Activated naive CD4-positive, alpha-beta T cell treated with anti-CD3 and anti-CD28 coated beads for 36 hours (primary cell): ENCODE data around the gene PRAMEF33. TPM values are rescaled to one million over a fixed set of nuclear protein-coding genes. Genes with fewer than 3 reads are reported as not detected.
"Not testable (repeated sequence)": the region's sequence is repeated elsewhere in the genome, so short reads cannot be mapped to it uniquely, and the experiment has no call there.

Experiments
- CTCF ChIA-PET: fragments of 350-600 bp; sonication (Branson Sonifier 250); formaldehyde crosslinking; loops from one replicate; lab custom pipeline; 2021; ENCODE audit warnings: antibody characterized with exemption; lab: Charles Lee
- DNase-seq: peaks from one replicate; pipeline ENCODE4 v3.0.0-alpha.2; 2020
- H3K27ac Mint-ChIP-seq: one replicate; pipeline ENCODE4 v1.8.0; 2021; ENCODE audit warnings: mild to moderate bottlenecking, mixed read lengths
- H3K27me3 Mint-ChIP-seq: one replicate; pipeline ENCODE4 v1.8.0; 2021; ENCODE audit warnings: low read depth, mixed read lengths
- H3K36me3 Mint-ChIP-seq: one replicate; pipeline ENCODE4 v1.8.0; 2021; ENCODE audit warnings: low read depth, mixed read lengths
- H3K4me1 Mint-ChIP-seq: one replicate; pipeline ENCODE4 v1.8.0; 2021; ENCODE audit warnings: low read depth, mixed read lengths
- H3K4me3 Mint-ChIP-seq: one replicate; pipeline ENCODE4 v1.8.0; 2021; ENCODE audit warnings: mild to moderate bottlenecking, moderate library complexity, mixed read lengths
- H3K9me3 Mint-ChIP-seq: one replicate; pipeline ENCODE4 v1.8.0; 2021; ENCODE audit warnings: mixed read lengths
- intact Hi-C: fragments of 100-400 bp; cut with micrococcal nuclease; formaldehyde crosslinking; loops from one replicate; pipeline ENCODE4 v1.15.1; 2023
- total RNA-seq, 2 experiments: library from RNA; stranded (reverse); gene quantifications; one replicate each; pipeline ENCODE4 v1.2.3, GENCODE V29; 2021

PRAMEF33 gene
- total RNA-seq, 2 experiments from 2014 or later: not detected

GRCh38 chr1:13347034-13347433 lies 43.7 kb downstream of the PRAMEF33 start, which contains the start of gene PRAMEF14:
TSS of gene PRAMEF14 (minus strand) at chr1:13347134. CDS start at chr1:13345314, 1,820 bp downstream.
- H3K27me3 Mint-ChIP-seq, H3K36me3 Mint-ChIP-seq, DNase-seq, H3K9me3 Mint-ChIP-seq, H3K4me1 Mint-ChIP-seq, H3K27ac Mint-ChIP-seq, CTCF ChIA-PET, intact Hi-C loops, H3K4me3 Mint-ChIP-seq: not testable (repeated sequence)

GRCh38 chr1:13353476-13353875 lies 50.1 kb downstream of the PRAMEF33 start:
- H3K4me3 Mint-ChIP-seq, H3K4me1 Mint-ChIP-seq, H3K36me3 Mint-ChIP-seq, H3K27me3 Mint-ChIP-seq, H3K9me3 Mint-ChIP-seq, CTCF ChIA-PET, H3K27ac Mint-ChIP-seq, DNase-seq, intact Hi-C loops: not testable (repeated sequence)

- CTCF ChIA-PET, H3K27me3 Mint-ChIP-seq, H3K27ac Mint-ChIP-seq, H3K9me3 Mint-ChIP-seq, H3K4me3 Mint-ChIP-seq, H3K36me3 Mint-ChIP-seq, intact Hi-C loops, H3K4me1 Mint-ChIP-seq, DNase-seq: not testable (repeated sequence)
Observed at GRCh38 chr1:13354475-13354874, 51.1 kb downstream of the PRAMEF33 start.

DNA sequence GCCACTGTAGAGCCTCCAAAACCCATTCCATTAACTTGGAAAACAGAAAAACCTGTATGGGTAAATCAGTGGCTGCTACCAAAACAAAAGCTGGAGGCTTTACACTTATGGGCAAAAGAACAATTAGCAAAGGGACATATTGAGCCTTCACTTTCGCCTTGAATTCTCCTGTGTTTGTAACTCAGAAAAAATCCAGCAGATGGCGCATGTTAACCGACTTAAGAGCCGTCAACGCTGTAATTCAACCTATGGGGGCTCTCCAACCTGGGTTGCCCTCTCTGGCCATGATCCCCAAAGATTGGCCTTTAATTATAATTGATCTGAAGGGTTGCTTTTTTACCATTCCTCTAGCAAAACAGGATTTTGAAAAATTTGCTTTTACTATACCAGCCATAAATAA lies 53.4 kb downstream of the PRAMEF33 start:
- H3K9me3 Mint-ChIP-seq, H3K4me3 Mint-ChIP-seq, H3K36me3 Mint-ChIP-seq, H3K27ac Mint-ChIP-seq, intact Hi-C loops, H3K4me1 Mint-ChIP-seq, H3K27me3 Mint-ChIP-seq: not testable (repeated sequence)
- CTCF ChIA-PET: interaction anchor here (0.6 kb wide), 1 partner anchor 49 kb away, joined by 3 read pairs; no protein-coding TSS in a partner anchor
- peak; percentile 39 for DNase-seq

Other genes with a start within 250 kb of the PRAMEF33 start
- gene PRAMEF27, start 247.0 kb upstream of the PRAMEF33 start, total RNA-seq: not detected
- gene HNRNPCL3, start 242.8 kb upstream of the PRAMEF33 start, total RNA-seq: not detected
- gene PRAMEF25, start 232.8 kb upstream of the PRAMEF33 start, total RNA-seq: not detected
- not detected for gene HNRNPCL2, start 186.7 kb upstream of the PRAMEF33 start, total RNA-seq
- not detected for gene PRAMEF26, start 147.5 kb upstream of the PRAMEF33 start, total RNA-seq
- not detected for gene HNRNPCL4, start 137.9 kb upstream of the PRAMEF33 start, total RNA-seq
- gene PRAMEF9, start 131.7 kb upstream of the PRAMEF33 start, total RNA-seq: not detected
- not detected for gene PRAMEF13, start 102.1 kb upstream of the PRAMEF33 start, total RNA-seq
- not detected for gene PRAMEF18, start 77.4 kb upstream of the PRAMEF33 start, total RNA-seq
- not detected for gene PRAMEF5, start 49.3 kb upstream of the PRAMEF33 start, total RNA-seq
- not detected for gene PRAMEF8, start 18.4 kb upstream of the PRAMEF33 start, total RNA-seq
- not detected for gene PRAMEF15, start 12.0 kb downstream of the PRAMEF33 start, total RNA-seq
- not detected for gene PRAMEF14, start 43.6 kb downstream of the PRAMEF33 start, total RNA-seq
- gene PRAMEF19, start 68.4 kb downstream of the PRAMEF33 start, total RNA-seq: not detected
- not detected for gene PRAMEF17, start 86.1 kb downstream of the PRAMEF33 start, total RNA-seq
- gene PRAMEF20, start 106.9 kb downstream of the PRAMEF33 start, total RNA-seq: not detected
- gene LRRC38, start 210.5 kb downstream of the PRAMEF33 start, total RNA-seq: not detected